Subcutaneous adipose tissue (tissue), 4 donors: ENCODE data around the gene CNNM4. TPM values are rescaled to one million over a fixed set of nuclear protein-coding genes. Genes with fewer than 3 reads are reported as not detected.

Source experiments
- CTCF ChIP-seq: fragments of 450-650 bp; IDR thresholded peaks from one replicate; pipeline ENCODE4 v1.5.1; 2016; ENCODE audit warnings: low read depth, mild to moderate bottlenecking, control low read depth, antibody characterized with exemption, moderate library complexity
- total RNA-seq, 4 donors: library from RNA; depleted of rRNA; stranded (reverse); fragments of >200 nt; gene quantifications; one replicate each; pipeline ENCODE4 v1.1.0, GENCODE V29; 2016

The CNNM4 gene
- total RNA-seq, 4 donors from 2014 or later: 2.0 to 3.7 (median 2.7) TPM

DNA sequence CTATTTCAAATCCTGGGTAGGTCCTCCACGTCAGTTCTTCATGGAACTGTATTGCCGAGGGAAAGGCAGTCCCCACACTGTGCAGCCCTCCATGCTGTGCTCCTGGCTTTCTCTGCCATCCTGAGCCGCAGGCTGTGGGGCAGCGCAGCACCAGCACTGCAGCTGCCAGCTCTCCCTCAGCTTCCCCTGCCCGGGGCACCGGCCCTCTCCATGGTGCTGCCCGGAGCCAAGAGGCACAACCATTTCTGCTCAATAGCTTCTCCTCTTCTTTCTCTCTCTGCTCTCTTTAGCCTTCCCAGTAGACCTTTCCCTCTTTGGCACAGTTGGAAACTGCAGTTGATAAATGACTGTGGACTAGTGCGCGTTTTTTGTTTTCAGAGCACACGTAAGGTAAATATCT is 71.0 kb downstream of the CNNM4 start:
- no peak for TF ChIP-seq CTCF

DNA sequence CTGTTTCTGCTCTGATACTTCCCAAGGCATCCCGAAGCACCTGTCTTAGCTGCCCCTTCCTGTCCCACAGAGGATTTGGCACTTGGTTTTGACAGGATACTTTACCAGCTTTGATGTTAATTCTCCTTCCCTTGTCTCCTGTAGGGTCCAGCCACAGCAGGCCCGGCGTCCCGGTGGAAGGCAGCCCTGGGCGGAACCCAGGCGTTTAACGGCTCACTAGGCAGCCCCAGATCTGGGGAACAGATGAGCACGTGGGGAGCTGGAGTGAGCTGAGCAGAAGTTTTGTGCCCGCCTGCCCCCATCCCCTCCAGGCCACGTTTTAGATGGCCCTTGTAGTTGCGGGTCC is 71.7 kb downstream of the CNNM4 start:
- no peak for TF ChIP-seq CTCF

- TF ChIP-seq CTCF: no peak
Measured at GRCh38 chr2:96832754-96833507, 72.2 kb downstream of the CNNM4 start.

GRCh38 chr2:96835830-96836229 is 75.1 kb downstream of the CNNM4 start:
- TF ChIP-seq CTCF: no peak

DNA sequence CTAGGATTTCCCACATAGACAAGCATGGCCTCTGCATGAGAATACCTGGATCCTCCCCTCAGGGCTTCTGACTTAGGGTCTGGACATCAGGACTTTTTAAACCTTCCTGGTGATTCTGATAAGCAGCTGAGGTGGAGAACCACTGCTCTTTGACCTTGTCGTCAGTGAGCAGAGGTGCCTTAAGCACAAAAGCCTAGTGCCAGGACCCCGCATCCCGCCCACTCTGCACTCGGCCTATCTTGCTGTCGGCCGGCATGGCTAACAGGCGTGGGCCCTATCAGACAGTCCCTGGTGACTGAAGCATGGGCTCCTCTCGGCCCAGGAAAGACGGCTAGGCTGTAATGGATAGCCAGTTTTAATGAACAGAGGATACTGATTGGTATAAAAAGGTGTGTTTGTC is 76.9 kb downstream of the CNNM4 start:
- TF ChIP-seq CTCF: no peak

GRCh38 chr2:96838345-96839292 is 77.9 kb downstream of the CNNM4 start:
- no peak for TF ChIP-seq CTCF

DNA sequence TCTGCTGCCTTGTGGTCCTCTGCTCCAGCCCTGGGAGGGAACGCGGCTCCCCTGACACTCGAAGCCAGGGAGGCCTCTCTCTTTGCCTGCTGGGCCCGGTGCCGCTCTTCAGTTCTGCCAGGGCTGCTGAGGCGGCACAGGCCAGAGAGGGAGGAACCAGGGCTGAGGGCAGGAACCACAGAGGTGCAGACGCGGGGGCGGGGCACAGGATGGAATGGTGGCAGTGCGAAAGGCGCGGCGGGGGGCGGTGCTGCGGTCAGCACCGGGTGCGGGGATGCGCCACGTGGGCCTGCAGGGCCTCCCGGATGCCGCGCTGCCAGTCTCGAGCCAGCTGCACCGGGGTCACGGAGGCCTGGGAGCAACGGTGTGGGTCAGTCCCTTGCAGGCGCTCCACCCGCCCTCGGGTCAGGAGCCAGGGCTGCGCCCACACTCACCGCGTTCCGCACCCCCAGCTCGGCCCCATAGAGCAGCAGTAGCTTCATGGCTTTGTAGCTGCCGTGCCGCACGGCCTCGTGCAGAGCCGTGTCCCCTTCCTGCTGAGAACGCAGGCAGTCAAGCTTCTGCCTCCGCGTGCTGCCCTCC is 78.7 kb downstream of the CNNM4 start:
- no peak for TF ChIP-seq CTCF
